RWPE1 (cell line): Measurements from ENCODE around the gene WIPF2.
A peak's percentile ranks its signal among the peaks of the same experiment; 100 is the strongest.

Experiments
- CTCF ChIA-PET: fragments of 350-600 bp; sonication (Branson Sonifier 250); formaldehyde crosslinking; extraction: SDS; loops from one replicate; lab custom pipeline; 2021; lab: Yijun Ruan, JAX
- POLR2A ChIA-PET: fragments of 400-600 bp; formaldehyde crosslinking; extraction: SDS; loops from one replicate; lab custom pipeline; 2020; ENCODE audit warnings: antibody characterized with exemption; ENCODE audit not compliant: low non-redundant PET; lab: Yijun Ruan, JAX
- DNase-seq: peaks from one replicate; pipeline ENCODE4 v3.0.0; 2012; ENCODE audit warnings: low spot score
- H3K27ac ChIP-seq: fragments of 450-650 bp; 2 replicates; pipeline ENCODE4 v1.5.1; 2017
- TF ChIP-seq, protein P1 (sequence below): fragments of 450-650 bp; conservative IDR thresholded peaks from 2 replicates; pipeline ENCODE4 v1.5.1; 2017; ENCODE audit warnings: low read depth, mild to moderate bottlenecking

The WIPF2 gene

GRCh38 chr17:40330850-40331470 lies 111.9 kb downstream of the WIPF2 start:
- CTCF ChIA-PET, result interaction anchor here (2.4 kb wide), 1 partner anchor 13 kb away, joined by 8 read pairs; no protein-coding TSS in a partner anchor
- H3K27ac ChIP-seq, result peak overlapping the region; percentile 66
- TF ChIP-seq, protein P1, sequence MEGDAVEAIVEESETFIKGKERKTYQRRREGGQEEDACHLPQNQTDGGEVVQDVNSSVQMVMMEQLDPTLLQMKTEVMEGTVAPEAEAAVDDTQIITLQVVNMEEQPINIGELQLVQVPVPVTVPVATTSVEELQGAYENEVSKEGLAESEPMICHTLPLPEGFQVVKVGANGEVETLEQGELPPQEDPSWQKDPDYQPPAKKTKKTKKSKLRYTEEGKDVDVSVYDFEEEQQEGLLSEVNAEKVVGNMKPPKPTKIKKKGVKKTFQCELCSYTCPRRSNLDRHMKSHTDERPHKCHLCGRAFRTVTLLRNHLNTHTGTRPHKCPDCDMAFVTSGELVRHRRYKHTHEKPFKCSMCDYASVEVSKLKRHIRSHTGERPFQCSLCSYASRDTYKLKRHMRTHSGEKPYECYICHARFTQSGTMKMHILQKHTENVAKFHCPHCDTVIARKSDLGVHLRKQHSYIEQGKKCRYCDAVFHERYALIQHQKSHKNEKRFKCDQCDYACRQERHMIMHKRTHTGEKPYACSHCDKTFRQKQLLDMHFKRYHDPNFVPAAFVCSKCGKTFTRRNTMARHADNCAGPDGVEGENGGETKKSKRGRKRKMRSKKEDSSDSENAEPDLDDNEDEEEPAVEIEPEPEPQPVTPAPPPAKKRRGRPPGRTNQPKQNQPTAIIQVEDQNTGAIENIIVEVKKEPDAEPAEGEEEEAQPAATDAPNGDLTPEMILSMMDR, result no peak
- no peak for DNase-seq
- POLR2A ChIA-PET, result interaction anchor here (0.7 kb wide), 1 partner anchor 1171 kb away, joined by 3 read pairs; no protein-coding TSS in a partner anchor

DNA sequence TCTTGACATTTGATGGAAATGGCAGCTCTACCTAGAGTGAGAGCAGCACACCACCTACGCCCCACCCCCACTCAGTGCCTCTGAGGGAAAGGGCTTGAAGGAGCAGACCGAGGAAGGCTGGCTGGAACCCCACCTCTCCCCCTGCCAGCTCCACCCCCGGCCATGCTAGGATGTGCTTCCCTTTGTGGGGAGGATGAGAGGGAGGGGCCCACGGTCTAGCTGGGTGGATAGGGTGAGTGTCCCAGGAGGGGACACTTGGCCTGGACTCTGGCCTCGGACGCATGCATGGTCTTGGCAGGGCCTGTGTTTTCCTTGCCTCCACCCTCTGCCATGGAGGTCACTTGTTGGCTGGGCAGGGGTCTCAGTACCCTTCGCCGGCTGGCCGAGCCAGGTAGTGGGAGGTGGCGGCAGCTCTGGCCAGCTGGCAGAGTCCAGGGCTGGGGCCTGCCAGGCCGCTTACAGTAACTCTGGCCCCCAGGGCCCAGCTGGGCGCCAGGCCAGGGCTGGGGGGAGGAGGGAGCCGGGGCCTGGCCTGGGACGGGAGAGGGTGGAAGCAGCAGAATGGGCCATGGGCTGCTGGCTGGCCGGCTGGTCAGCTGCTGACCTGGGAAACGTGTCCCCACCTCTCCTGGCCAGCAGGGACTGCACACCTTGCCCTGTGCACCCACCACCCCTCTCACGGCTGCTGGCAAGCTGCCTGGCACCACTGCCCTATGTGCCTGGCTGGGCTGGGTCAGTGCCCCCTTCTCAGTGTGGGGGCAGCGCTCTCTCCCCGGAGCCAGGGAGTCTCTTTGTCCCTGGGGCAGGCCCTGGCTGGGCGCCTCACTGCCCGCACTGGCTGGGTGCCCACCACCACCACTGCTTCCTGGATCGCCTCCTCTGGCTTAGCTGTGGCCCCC lies 112.9 kb downstream of the WIPF2 start:
- DNase-seq, result no peak
- ChIA-PET CTCF (interaction anchor here (2.4 kb wide), 1 partner anchor 15 kb away, joined by 8 read pairs; no protein-coding TSS in a partner anchor), POLR2A (no interaction called here)
- H3K27ac ChIP-seq, result peak overlapping the region; percentile 66
- TF ChIP-seq, protein P1, result no peak
